SK-N-SH (cell line): ENCODE results near the gene ADAD2. TPM values are rescaled to one million over a fixed set of nuclear protein-coding genes. Genes with fewer than 3 reads are reported as not detected.

ENCODE experiments used
- CTCF ChIA-PET: fragments of 300-600, 350-600 bp; formaldehyde crosslinking; extraction: SDS; loops from one replicate; lab custom pipeline; 2021; lab: Yijun Ruan, JAX
- POLR2A ChIA-PET: fragments of 350-600 bp; sonication (Branson Sonifier 250); formaldehyde crosslinking; extraction: SDS; loops from one replicate; lab custom pipeline; 2020; ENCODE audit warnings: antibody characterized with exemption, inconsistent platforms; lab: Yijun Ruan, JAX
- DNase-seq: peaks from one replicate; pipeline ENCODE4 v3.0.0; 2012
- H2AFZ ChIP-seq: fragments of 200-600 bp; sonication (generic); 2 replicates; pipeline ENCODE4 v1.8.1; 2016; ENCODE audit warnings: antibody characterized with exemption, mild to moderate bottlenecking, low read depth
- H3F3A ChIP-seq: fragments of 200-600 bp; sonication (generic); replicated peaks from 2 replicates; pipeline ENCODE3; 2016; ENCODE audit warnings: antibody characterized with exemption, mild to moderate bottlenecking; ENCODE audit not compliant: insufficient read depth
- H3K27ac ChIP-seq, 2 experiments: fragments of 200-500 bp in 1 of 2; fragments of 200-600 bp in 1 of 2; sonication (Bioruptor generic) in 1 of 2; sonication (generic), shearing (Covaris generic) in 1 of 2; 2 replicates each; pipeline versions ENCODE4 v1.5.1 to v1.6.1; 2014 to 2016; ENCODE audit warnings: low read depth in 2 of 2, inconsistent platforms in 1 of 2, low read length in 1 of 2, mild to moderate bottlenecking in 1 of 2, mixed read lengths in 1 of 2
- H3K27me3 ChIP-seq: fragments of 200-600 bp; sonication (generic), shearing (Covaris generic); 2 replicates; pipeline ENCODE4 v1.6.1; 2016; ENCODE audit warnings: mixed run types; ENCODE audit not compliant: insufficient read depth
- H3K36me3 ChIP-seq, 2 experiments: fragments of 200-500 bp in 1 of 2; fragments of 200-600 bp in 1 of 2; sonication (Bioruptor generic) in 1 of 2; sonication (generic) in 1 of 2; replicated peaks in 1 of 2; 2 replicates each; pipeline versions ENCODE3 to v1.5.1; 2014 to 2016; ENCODE audit warnings: low read length in 1 of 2, mild to moderate bottlenecking in 1 of 2; ENCODE audit not compliant: insufficient read depth in 2 of 2, control insufficient read depth in 1 of 2
- H3K4me1 ChIP-seq, 2 experiments: fragments of 200-500 bp in 1 of 2; fragments of 200-600 bp in 1 of 2; sonication (Bioruptor generic) in 1 of 2; sonication (generic), shearing (Covaris generic) in 1 of 2; 2 replicates each; pipeline versions ENCODE4 v1.5.1 to v1.6.1; 2014 to 2016; ENCODE audit warnings: low read depth in 1 of 2, low read length in 1 of 2, mixed run types in 1 of 2; ENCODE audit not compliant: insufficient read depth in 2 of 2, control insufficient read depth in 1 of 2
- H3K4me2 ChIP-seq: fragments of 200-600 bp; sonication (generic), shearing (Covaris generic); 2 replicates; pipeline ENCODE4 v1.6.1; 2017; ENCODE audit warnings: mixed run types
- H3K4me3 ChIP-seq, 2 experiments: fragments of 200-500 bp in 1 of 2; fragments of 200-600 bp in 1 of 2; sonication (Bioruptor generic) in 1 of 2; sonication (generic), shearing (Covaris generic) in 1 of 2; 2 replicates each; pipeline versions ENCODE4 v1.5.1 to v1.8.1; 2014 to 2016; ENCODE audit warnings: low read depth in 2 of 2, inconsistent platforms in 1 of 2, low read length in 1 of 2, mild to moderate bottlenecking in 1 of 2, mixed read lengths in 1 of 2, moderate library complexity in 1 of 2
- H3K79me2 ChIP-seq: fragments of 200-600 bp; sonication (generic); 2 replicates; pipeline ENCODE4 v1.8.1; 2017; ENCODE audit warnings: mild to moderate bottlenecking; ENCODE audit not compliant: insufficient read depth
- H3K9ac ChIP-seq: fragments of 200-600 bp; sonication (generic); 2 replicates; pipeline ENCODE4 v1.6.1; 2017; ENCODE audit warnings: mixed run types
- H3K9me2 ChIP-seq: fragments of 200-600 bp; sonication (generic); 2 replicates; pipeline ENCODE4 v1.6.1; 2017; ENCODE audit warnings: mixed run types
- H3K9me3 ChIP-seq: fragments of 200-600 bp; sonication (generic); 2 replicates; pipeline ENCODE4 v1.6.1; 2017; ENCODE audit warnings: mixed run types, mild to moderate bottlenecking, moderate library complexity
- H4K20me1 ChIP-seq: fragments of 200-600 bp; sonication (generic); 2 replicates; pipeline ENCODE4 v1.6.1; 2017; ENCODE audit warnings: mild to moderate bottlenecking, mixed run types; ENCODE audit not compliant: insufficient read depth
- EP300 ChIP-seq, 2 experiments: IDR thresholded peaks; 2 replicates each; pipeline versions ENCODE4 v1.4.0 to v1.6.1; 2012; ENCODE audit warnings: borderline replicate concordance in 1 of 2, low read depth in 1 of 2, low read length in 1 of 2
- EZH2phosphoT487 ChIP-seq: fragments of 200-600 bp; sonication (generic); IDR thresholded peaks from 2 replicates; pipeline ENCODE4 v1.6.1; 2017; ENCODE audit warnings: low read depth, mixed run types, mild to moderate bottlenecking, antibody characterized with exemption, moderate library complexity, borderline replicate concordance
- FOXM1 ChIP-seq: IDR thresholded peaks from 2 replicates; pipeline ENCODE4 v1.4.0; 2012; ENCODE audit warnings: low read depth, mild to moderate bottlenecking
- GATA2 ChIP-seq: sonication (generic); formaldehyde crosslinking; IDR thresholded peaks from 2 replicates; pipeline ENCODE4 v1.5.0; 2020; ENCODE audit warnings: mild to moderate bottlenecking, missing genetic modification reagents
- MEF2A ChIP-seq: IDR thresholded peaks from 2 replicates; pipeline ENCODE4 v1.4.0; 2012; ENCODE audit warnings: low read depth, borderline replicate concordance
- NFIC ChIP-seq: IDR thresholded peaks from 2 replicates; pipeline ENCODE4 v1.4.0; 2012; ENCODE audit warnings: borderline replicate concordance
- NRF1 ChIP-seq: IDR thresholded peaks from 2 replicates; pipeline ENCODE4 v1.6.1; 2012; ENCODE audit warnings: low read depth, mild to moderate bottlenecking, low read length
- POLR2AphosphoS5 ChIP-seq: IDR thresholded peaks from 2 replicates; pipeline ENCODE4 v1.6.1; 2012; ENCODE audit warnings: low read depth, low read length
- RFX5 ChIP-seq: IDR thresholded peaks from 2 replicates; pipeline ENCODE4 v1.6.1; 2012; ENCODE audit warnings: mild to moderate bottlenecking, improper control_type of control experiment, low read length
- RXRA ChIP-seq: IDR thresholded peaks from 2 replicates; pipeline ENCODE4 v1.4.0; 2012; ENCODE audit warnings: low read depth, mild to moderate bottlenecking, borderline replicate concordance
- SIN3A ChIP-seq: IDR thresholded peaks from 2 replicates; pipeline ENCODE4 v1.6.1; 2012; ENCODE audit warnings: low read depth, mild to moderate bottlenecking, low read length, moderate library complexity, borderline replicate concordance
- TAF1 ChIP-seq: IDR thresholded peaks from 2 replicates; pipeline ENCODE4 v1.6.1; 2012; ENCODE audit warnings: low read depth, mild to moderate bottlenecking, low read length, moderate library complexity, borderline replicate concordance
- TCF12 ChIP-seq: IDR thresholded peaks from 2 replicates; pipeline ENCODE4 v1.4.0; 2012
- TEAD4 ChIP-seq: IDR thresholded peaks from 2 replicates; pipeline ENCODE4 v1.4.0; 2012; ENCODE audit warnings: mild to moderate bottlenecking, borderline replicate concordance; ENCODE audit not compliant: insufficient read depth
- YY1 ChIP-seq: IDR thresholded peaks from 2 replicates; pipeline ENCODE4 v1.4.0; 2012; ENCODE audit warnings: low read depth, mild to moderate bottlenecking
- WGBS: methylation state at CpG from one replicate; pipeline ENCODE4 v1.1.6; 2017; ENCODE audit warnings: low lambda C conversion rate; 5-methylcytosine and 5-hydroxymethylcytosine counted together
- polyA plus RNA-seq, 3 experiments: library from polyadenylated mRNA; depleted of rRNA; stranded (reverse); fragments of >200 nt; gene quantifications; 2 replicates each; pipeline ENCODE4 v1.2.3, GENCODE V29; 2012
- TF ChIP-seq, protein P1 (sequence below): IDR thresholded peaks from 2 replicates; pipeline ENCODE4 v1.4.0; 2012; ENCODE audit warnings: low read depth
- TF ChIP-seq, protein P2 (sequence below): fragments of 150-350 bp; IDR thresholded peaks from 2 replicates; pipeline ENCODE4 v1.6.1; 2017; ENCODE audit warnings: antibody characterized with exemption, low read length, low read depth, borderline replicate concordance
- TF ChIP-seq, protein P3 (sequence below): IDR thresholded peaks from 2 replicates; pipeline ENCODE4; 2012
- TF ChIP-seq, protein P4 (sequence below): IDR thresholded peaks from 2 replicates; pipeline ENCODE4 v1.6.1; 2012; ENCODE audit warnings: mild to moderate bottlenecking, low read depth, low read length, moderate library complexity

ADAD2 gene
- polyA plus RNA-seq, 1 of the 3 experiments (the other 2 are of a cell fraction), result not detected

DNA sequence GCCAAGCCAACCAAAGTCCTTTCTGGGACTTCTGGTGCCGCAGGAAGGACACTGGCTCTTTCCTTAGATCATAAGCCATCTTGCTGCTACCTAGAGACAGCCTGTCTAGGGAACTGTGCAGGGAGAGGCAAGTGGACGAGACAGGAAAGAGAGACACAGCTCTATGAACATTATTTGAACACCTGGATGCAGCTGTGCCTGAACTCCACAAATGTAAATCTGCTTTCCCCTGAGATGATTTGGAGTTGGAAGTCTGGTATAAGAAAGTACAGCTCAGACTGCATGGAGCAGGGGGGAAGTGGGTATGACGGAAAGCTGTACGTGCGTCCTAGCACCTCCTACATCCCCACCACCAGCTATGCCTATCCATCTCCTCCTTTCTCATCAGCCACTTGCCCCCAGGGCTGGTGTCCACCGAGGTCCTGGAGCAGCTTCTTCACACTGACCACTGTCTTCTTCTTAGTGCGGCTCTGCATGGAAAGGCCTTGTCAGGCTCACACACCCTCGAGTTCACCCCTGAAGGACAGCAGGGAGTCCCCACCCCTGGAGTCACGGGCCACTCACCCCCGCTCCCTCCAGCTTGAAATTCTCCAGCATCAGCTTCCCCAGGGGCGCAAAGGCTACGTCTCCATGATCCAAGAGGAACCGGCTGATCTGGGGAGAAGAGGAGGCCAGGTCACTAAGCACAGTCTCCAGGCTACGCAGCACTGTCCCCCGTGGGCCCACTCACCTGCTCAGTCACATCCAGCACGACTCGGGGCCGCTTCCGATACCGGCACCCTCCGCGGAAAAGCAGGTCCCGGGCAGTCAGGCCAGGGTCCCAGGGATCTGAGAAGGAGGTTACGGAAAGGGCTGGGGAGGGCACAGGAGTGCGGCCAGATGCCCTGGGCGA is 8.0 kb upstream of the ADAD2 start:
- peaks cover 0 to 65% of the 10 kb centered on the region in 2 experiments for H3K36me3 ChIP-seq
- no peak overlapping the region for H3K4me2 ChIP-seq
- peaks cover 33% of the 10 kb centered on the region for H3K79me2 ChIP-seq
- no peaks in the 10 kb centered on the region for H3F3A ChIP-seq
- peaks cover 0 to 11% of the 10 kb centered on the region in 2 experiments; a peak in 1 of 4 replicates for H3K4me1 ChIP-seq
- TF ChIP-seq, protein P1, sequence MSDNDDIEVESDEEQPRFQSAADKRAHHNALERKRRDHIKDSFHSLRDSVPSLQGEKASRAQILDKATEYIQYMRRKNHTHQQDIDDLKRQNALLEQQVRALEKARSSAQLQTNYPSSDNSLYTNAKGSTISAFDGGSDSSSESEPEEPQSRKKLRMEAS, result no peak
- TF ChIP-seq NFIC, result no peak
- TF ChIP-seq EP300 (IDR thresholded peaks at IDR 0.05; ENCODE audit: borderline replicate concordance in 1 of 2, low read depth in 1 of 2, low read length in 1 of 2), result no peak
- TF ChIP-seq, protein P2, sequence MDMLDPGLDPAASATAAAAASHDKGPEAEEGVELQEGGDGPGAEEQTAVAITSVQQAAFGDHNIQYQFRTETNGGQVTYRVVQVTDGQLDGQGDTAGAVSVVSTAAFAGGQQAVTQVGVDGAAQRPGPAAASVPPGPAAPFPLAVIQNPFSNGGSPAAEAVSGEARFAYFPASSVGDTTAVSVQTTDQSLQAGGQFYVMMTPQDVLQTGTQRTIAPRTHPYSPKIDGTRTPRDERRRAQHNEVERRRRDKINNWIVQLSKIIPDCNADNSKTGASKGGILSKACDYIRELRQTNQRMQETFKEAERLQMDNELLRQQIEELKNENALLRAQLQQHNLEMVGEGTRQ, result no peak
- TF ChIP-seq, protein P3, sequence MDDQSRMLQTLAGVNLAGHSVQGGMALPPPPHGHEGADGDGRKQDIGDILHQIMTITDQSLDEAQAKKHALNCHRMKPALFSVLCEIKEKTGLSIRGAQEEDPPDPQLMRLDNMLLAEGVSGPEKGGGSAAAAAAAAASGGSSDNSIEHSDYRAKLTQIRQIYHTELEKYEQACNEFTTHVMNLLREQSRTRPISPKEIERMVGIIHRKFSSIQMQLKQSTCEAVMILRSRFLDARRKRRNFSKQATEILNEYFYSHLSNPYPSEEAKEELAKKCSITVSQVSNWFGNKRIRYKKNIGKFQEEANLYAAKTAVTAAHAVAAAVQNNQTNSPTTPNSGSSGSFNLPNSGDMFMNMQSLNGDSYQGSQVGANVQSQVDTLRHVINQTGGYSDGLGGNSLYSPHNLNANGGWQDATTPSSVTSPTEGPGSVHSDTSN, result no peak
- no peak for DNase-seq
- POLR2A ChIA-PET, result no interaction called here
- no peaks in the 10 kb centered on the region for H3K27me3 ChIP-seq
- H4K20me1 ChIP-seq, result 0 out of 2 replicates have a peak, but pooled peaks cover 2% of the 10 kb centered on the region
- no peak overlapping the region for H3K27ac ChIP-seq
- H3K9me3 ChIP-seq, result no peaks in the 10 kb centered on the region
- CTCF ChIA-PET, result interaction anchor here (0.8 to 2.0 kb wide), 4 partner anchors 8 to 317 kb away, joined by 3 to 14 read pairs (median 4); no protein-coding TSS in a partner anchor
- H2AFZ ChIP-seq, result no peak overlapping the region
- no peaks in the 10 kb centered on the region for H3K9me2 ChIP-seq
- H3K9ac ChIP-seq, result no peak overlapping the region
- no peak overlapping the region for H3K4me3 ChIP-seq
- WGBS, result 97% methylated on average over 23 of the region's 26 CpGs

DNA sequence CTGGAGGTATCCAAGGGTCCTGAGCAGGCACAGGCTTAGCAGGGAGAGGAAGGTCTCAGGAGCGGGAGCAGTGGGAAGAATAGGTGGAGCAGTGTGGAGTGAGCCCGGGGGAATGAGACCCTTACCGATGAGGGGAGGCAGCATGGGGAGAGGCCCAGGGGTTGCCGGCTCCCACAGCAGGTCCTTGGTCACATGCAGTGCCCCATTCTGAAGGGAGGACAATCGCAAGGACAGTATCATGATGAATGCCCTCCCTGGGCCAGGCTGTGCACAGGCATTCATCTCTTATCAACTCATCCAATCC is 7.4 kb upstream of the ADAD2 start:
- 77% methylated on average over 5 of the region's 5 CpGs for WGBS
- Histone ChIP-seq H3K4me1 (peaks cover 0 to 11% of the 10 kb centered on the region in 2 experiments; a peak in 1 of 4 replicates), H3K4me3 (no peak overlapping the region), H3K4me2 (no peak overlapping the region), H3K9me3 (no peaks in the 10 kb centered on the region), H2AFZ (no peak overlapping the region), H3K79me2 (peaks cover 33% of the 10 kb centered on the region), H3K27ac (no peak overlapping the region), H3F3A (no peaks in the 10 kb centered on the region), H3K27me3 (no peaks in the 10 kb centered on the region), H4K20me1 (no peaks in the 10 kb centered on the region), H3K9me2 (no peaks in the 10 kb centered on the region), H3K36me3 (peaks cover 0 to 62% of the 10 kb centered on the region in 2 experiments), H3K9ac (no peak overlapping the region)
- CTCF ChIA-PET, result interaction anchor here (0.6 to 2.0 kb wide), 7 partner anchors 8 to 317 kb away, joined by 3 to 14 read pairs (median 4); no protein-coding TSS in a partner anchor
- POLR2A ChIA-PET, result no interaction called here
- DNase-seq, result no peak
- TF ChIP-seq YY1, result no peak
- no peak for TF ChIP-seq GATA2 (CRISPR knock-in tag)
- no peak for TF ChIP-seq RXRA
- no peak for TF ChIP-seq RFX5
- no peak for TF ChIP-seq MEF2A
- no peak for TF ChIP-seq TEAD4
- TF ChIP-seq EP300 (IDR thresholded peaks at IDR 0.05; ENCODE audit: borderline replicate concordance in 1 of 2, low read depth in 1 of 2, low read length in 1 of 2), result no peak
- TF ChIP-seq TAF1, result no peak
- TF ChIP-seq FOXM1, result no peak
- TF ChIP-seq, protein P4, sequence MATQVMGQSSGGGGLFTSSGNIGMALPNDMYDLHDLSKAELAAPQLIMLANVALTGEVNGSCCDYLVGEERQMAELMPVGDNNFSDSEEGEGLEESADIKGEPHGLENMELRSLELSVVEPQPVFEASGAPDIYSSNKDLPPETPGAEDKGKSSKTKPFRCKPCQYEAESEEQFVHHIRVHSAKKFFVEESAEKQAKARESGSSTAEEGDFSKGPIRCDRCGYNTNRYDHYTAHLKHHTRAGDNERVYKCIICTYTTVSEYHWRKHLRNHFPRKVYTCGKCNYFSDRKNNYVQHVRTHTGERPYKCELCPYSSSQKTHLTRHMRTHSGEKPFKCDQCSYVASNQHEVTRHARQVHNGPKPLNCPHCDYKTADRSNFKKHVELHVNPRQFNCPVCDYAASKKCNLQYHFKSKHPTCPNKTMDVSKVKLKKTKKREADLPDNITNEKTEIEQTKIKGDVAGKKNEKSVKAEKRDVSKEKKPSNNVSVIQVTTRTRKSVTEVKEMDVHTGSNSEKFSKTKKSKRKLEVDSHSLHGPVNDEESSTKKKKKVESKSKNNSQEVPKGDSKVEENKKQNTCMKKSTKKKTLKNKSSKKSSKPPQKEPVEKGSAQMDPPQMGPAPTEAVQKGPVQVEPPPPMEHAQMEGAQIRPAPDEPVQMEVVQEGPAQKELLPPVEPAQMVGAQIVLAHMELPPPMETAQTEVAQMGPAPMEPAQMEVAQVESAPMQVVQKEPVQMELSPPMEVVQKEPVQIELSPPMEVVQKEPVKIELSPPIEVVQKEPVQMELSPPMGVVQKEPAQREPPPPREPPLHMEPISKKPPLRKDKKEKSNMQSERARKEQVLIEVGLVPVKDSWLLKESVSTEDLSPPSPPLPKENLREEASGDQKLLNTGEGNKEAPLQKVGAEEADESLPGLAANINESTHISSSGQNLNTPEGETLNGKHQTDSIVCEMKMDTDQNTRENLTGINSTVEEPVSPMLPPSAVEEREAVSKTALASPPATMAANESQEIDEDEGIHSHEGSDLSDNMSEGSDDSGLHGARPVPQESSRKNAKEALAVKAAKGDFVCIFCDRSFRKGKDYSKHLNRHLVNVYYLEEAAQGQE, result no peak
- TF ChIP-seq EZH2phosphoT487, result no peak
- TF ChIP-seq SIN3A, result no peak
- no peak for TF ChIP-seq POLR2AphosphoS5
- TF ChIP-seq NRF1, result no peak
- no peak for TF ChIP-seq TCF12
